Gastroesophageal sphincter (tissue), 4 donors: Measurements from ENCODE around the gene INCENP. TPM values are rescaled to one million over a fixed set of nuclear protein-coding genes. Genes with fewer than 3 reads are reported as not detected.

Experiments used
- ATAC-seq: fragments of 150-250 bp; one replicate; pipeline ENCODE4 v1.9.1; 2016; ENCODE audit warnings: mild to moderate bottlenecking, moderate library complexity
- H3K27ac ChIP-seq, 4 donors: fragments of 200-600 bp; sonication (generic) in 3 of 4; 1 replicate in 3 of 4; 2 replicates in 1 of 4; pipeline ENCODE4 v1.5.1; 2016 to 2019
- H3K27me3 ChIP-seq: fragments of 200-600 bp; sonication (generic); one replicate; pipeline ENCODE4 v1.5.1; 2019
- H3K36me3 ChIP-seq, 2 donors: fragments of 200-600 bp; sonication (generic); one replicate each; pipeline ENCODE4 v1.5.1; 2019; ENCODE audit warnings: control low read depth in 1 of 2
- H3K4me1 ChIP-seq, 3 donors: fragments of 200-600 bp; sonication (generic); 1 replicate in 2 of 3; 2 replicates in 1 of 3; pipeline ENCODE4 v1.5.1; 2016 to 2019; ENCODE audit warnings: control low read depth in 2 of 3
- H3K4me3 ChIP-seq, 2 donors: fragments of 200-600 bp; sonication (generic); one replicate each; pipeline ENCODE4 v1.5.1; 2019; ENCODE audit warnings: mild to moderate bottlenecking in 1 of 2, moderate library complexity in 1 of 2
- H3K9me3 ChIP-seq, 3 donors: fragments of 200-600 bp; sonication (generic); one replicate each; pipeline ENCODE4 v1.5.1; 2017 to 2019; ENCODE audit warnings: control low read depth in 2 of 3
- CTCF ChIP-seq, 4 experiments: fragments of 200-600 bp in 2 of 4; fragments of 450-650 bp in 2 of 4; sonication (generic) in 1 of 4; IDR thresholded peaks; one replicate each; pipeline ENCODE4 v1.5.1; 2017 to 2019; ENCODE audit warnings: antibody characterized with exemption in 4 of 4, mild to moderate bottlenecking in 2 of 4, moderate library complexity in 2 of 4
- EP300 ChIP-seq: sonication (generic); formaldehyde crosslinking; IDR thresholded peaks from one replicate; pipeline ENCODE4 v1.6.1; 2017; ENCODE audit warnings: antibody characterized with exemption, mild to moderate bottlenecking
- POLR2A ChIP-seq, 2 donors: fragments of 450-650 bp; IDR thresholded peaks; one replicate each; pipeline ENCODE4 v1.6.1; 2017; ENCODE audit warnings: antibody characterized with exemption in 2 of 2, mild to moderate bottlenecking in 2 of 2, moderate library complexity in 1 of 2
- POLR2AphosphoS5 ChIP-seq: sonication (generic); formaldehyde crosslinking; IDR thresholded peaks from one replicate; pipeline ENCODE4 v1.6.1; 2017; ENCODE audit warnings: antibody characterized with exemption
- WGBS, 2 donors: methylation state at CpG; one replicate each; pipeline ENCODE4 v1.1.5; 2018; ENCODE audit warnings: low coverage in 1 of 2; 5-methylcytosine and 5-hydroxymethylcytosine counted together
- total RNA-seq, 4 donors: library from RNA; depleted of rRNA; stranded (reverse); fragments of >200 nt; gene quantifications; one replicate each; pipeline ENCODE4 v1.1.0, GENCODE V29; 2016

The INCENP gene
- total RNA-seq, 4 donors from 2014 or later: 10.5 to 28.3 (median 16.8) TPM

- Histone ChIP-seq H3K27me3 (no peaks in the 10 kb centered on the region), H3K4me1 (peaks cover 0 to 37% (median 11%) of the 10 kb centered on the region in 3 donors), H3K4me3 (no peak overlapping the region), H3K36me3 (no peaks in the 10 kb centered on the region), H3K9me3 (no peaks in the 10 kb centered on the region), H3K27ac (peak overlapping the region in 3 of 4 donors; percentile 65 to 76 (median 74))
- ATAC-seq: no peak
- WGBS, 2 donors: 31% methylated on average over 3 of the region's 3 CpGs; no CpG with 5 or more reads in 1 of the 2 donors
- no peak for TF ChIP-seq CTCF (IDR thresholded peaks at IDR 0.05)
- no peak for TF ChIP-seq EP300
- TF ChIP-seq POLR2A (IDR thresholded peaks at IDR 0.05): no peak
- no peak for TF ChIP-seq POLR2AphosphoS5
Observed at GRCh38 chr11:62103986-62104385, 19.8 kb upstream of the INCENP start.

GRCh38 chr11:62104816-62105653 lies 18.8 kb upstream of the INCENP start:
- Histone ChIP-seq H3K4me3 (peak overlapping the region; percentile 28 to 41), H3K4me1 (peaks cover 0 to 37% (median 11%) of the 10 kb centered on the region in 3 donors), H3K36me3 (no peaks in the 10 kb centered on the region), H3K9me3 (no peaks in the 10 kb centered on the region), H3K27me3 (no peaks in the 10 kb centered on the region), H3K27ac (peak overlapping the region; percentile 40 to 76 (median 70))
- TF ChIP-seq POLR2AphosphoS5 (peak; percentile 96), EP300 (no peak)
- ATAC-seq: peak; percentile 81
- 17 to 19% methylated on average over 11 of the region's 11 CpGs for WGBS, 2 donors

GRCh38 chr11:62105667-62106191 lies 18.1 kb upstream of the INCENP start:
- H3K27me3 ChIP-seq: no peaks in the 10 kb centered on the region
- TF ChIP-seq POLR2AphosphoS5 (no peak), CTCF (IDR thresholded peaks at IDR 0.05) (no peak), POLR2A (IDR thresholded peaks at IDR 0.05) (no peak), EP300 (no peak)
- H3K4me1 ChIP-seq: peaks cover 0 to 37% (median 11%) of the 10 kb centered on the region in 3 donors

GRCh38 chr11:62108017-62108750 lies 15.6 kb upstream of the INCENP start:
- Histone ChIP-seq H3K27me3 (no peaks in the 10 kb centered on the region), H3K9me3 (no peaks in the 10 kb centered on the region), H3K4me3 (no peak overlapping the region), H3K4me1 (peaks cover 0 to 47% (median 11%) of the 10 kb centered on the region in 3 donors), H3K27ac (no peak overlapping the region), H3K36me3 (no peaks in the 10 kb centered on the region)
- no peak for TF ChIP-seq POLR2A (IDR thresholded peaks at IDR 0.05)
- TF ChIP-seq CTCF (IDR thresholded peaks at IDR 0.05): peak; percentile 77 to 85 (median 82)
- ATAC-seq: no peak
- 0 to 19% methylated on average over 1 to 9 of the region's 14 CpGs for WGBS, 2 donors

More at GRCh38 chr11:62105667-62106191, 18.1 kb upstream of the INCENP start:
- Histone ChIP-seq H3K9me3 (no peaks in the 10 kb centered on the region), H3K4me3 (peak overlapping the region; percentile 28 to 41), H3K27ac (peak overlapping the region in 3 of 4 donors; percentile 65 to 76 (median 74)), H3K36me3 (no peaks in the 10 kb centered on the region)
- WGBS, 2 donors: 4% methylated on average over 3 to 4 of the region's 5 CpGs
- ATAC-seq: no peak

GRCh38 chr11:62108971-62109404 lies 14.8 kb upstream of the INCENP start:
- 53 to 61% methylated on average over 6 of the region's 6 CpGs for WGBS, 2 donors
- TF ChIP-seq POLR2A (IDR thresholded peaks at IDR 0.05): no peak
- TF ChIP-seq POLR2AphosphoS5: no peak
- no peak for TF ChIP-seq CTCF (IDR thresholded peaks at IDR 0.05)
- no peak for TF ChIP-seq EP300
- ATAC-seq: no peak

More at GRCh38 chr11:62108971-62109404, 14.8 kb upstream of the INCENP start:
- Histone ChIP-seq H3K27me3 (no peaks in the 10 kb centered on the region), H3K36me3 (no peaks in the 10 kb centered on the region), H3K4me1 (peaks cover 0 to 47% (median 11%) of the 10 kb centered on the region in 3 donors), H3K27ac (no peak overlapping the region), H3K4me3 (no peak overlapping the region), H3K9me3 (no peaks in the 10 kb centered on the region)
